Measurements from ENCODE around the gene GFRA1. TPM values are rescaled to one million over a fixed set of nuclear protein-coding genes. Genes with fewer than 3 reads are reported as not detected.

GFRA1 gene
- total and polyA plus RNA-seq, 2 of the 8 experiments (the other 6 are each of a cell fraction or from before 2014, with no cell fraction given) = 1.1 to 2.0 TPM

DNA sequence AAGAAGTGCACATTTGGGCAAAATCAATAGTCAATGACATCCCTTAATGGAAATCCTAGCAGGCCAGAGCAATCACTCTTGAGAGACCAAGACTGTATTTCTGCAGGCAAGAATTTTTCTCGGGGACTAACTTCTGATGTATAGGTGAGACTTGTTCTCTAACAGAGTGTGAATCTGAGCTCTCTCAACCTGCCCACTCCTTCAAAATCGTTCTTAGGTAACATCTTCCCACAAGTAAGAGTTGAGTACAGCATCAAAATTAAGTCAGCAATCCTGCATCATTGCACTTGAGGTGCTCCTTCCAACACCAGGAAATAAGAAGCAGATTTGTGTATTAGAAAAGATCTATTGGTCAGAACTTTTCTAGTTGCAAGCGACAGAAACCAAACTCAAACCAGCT, 25.6 kb upstream of the GFRA1 start:
- FAIRE-seq = no peak
- H3K23me2 ChIP-seq (ENCODE audit: low read depth, low read length) = no peaks in the 10 kb centered on the region
- WGBS, 2 experiments (ENCODE audit: extremely low coverage in 1 of 2, insufficient coverage in 1 of 2, insufficient read length in 1 of 2, insufficient replicate concordance in 2 of 2, low coverage in 1 of 2, low lambda C conversion rate in 2 of 2, missing lambda C conversion rate in 1 of 2) = 88% methylated on average over 3 of the region's 3 CpGs; no CpG with 5 or more reads in 1 of the 2 experiments
- TF ChIP-seq SAP30 (IDR thresholded peaks at IDR 0.05; ENCODE audit: insufficient read depth, insufficient replicate concordance, low read length) (no peak), NANOG (IDR thresholded peaks at IDR 0.05; ENCODE audit: insufficient read depth, low read depth, low read length, poor library complexity, severe bottlenecking) (no peak), EGR1 (IDR thresholded peaks at IDR 0.05; ENCODE audit: borderline replicate concordance, low read depth, low read length) (no peak), CHD1 (IDR thresholded peaks at IDR 0.05; ENCODE audit: low read depth, low read length) (no peak), KDM5A (IDR thresholded peaks at IDR 0.05; ENCODE audit: low read length) (no peak), HDAC2 (IDR thresholded peaks at IDR 0.05; ENCODE audit: borderline replicate concordance in 1 of 2, low read depth in 2 of 2, low read length in 2 of 2) (no peak), CREB1 (IDR thresholded peaks at IDR 0.05) (no peak), MAFK (IDR thresholded peaks at IDR 0.05; ENCODE audit: low read depth, low read length) (no peak), SIN3A (conservative IDR thresholded peaks at IDR 0.05 in 1 of 2, IDR thresholded peaks at IDR 0.05 in 1 of 2; ENCODE audit: low read depth in 1 of 2, low read length in 2 of 2) (no peak), ASH2L (IDR thresholded peaks at IDR 0.05; ENCODE audit: low read length) (no peak), CTBP2 (IDR thresholded peaks at IDR 0.05; ENCODE audit: borderline replicate concordance, insufficient read depth, insufficient read length, low read length) (no peak), KDM1A (IDR thresholded peaks at IDR 0.05; ENCODE audit: borderline replicate concordance, low read length) (no peak)
- TF ChIP-seq, protein P1, sequence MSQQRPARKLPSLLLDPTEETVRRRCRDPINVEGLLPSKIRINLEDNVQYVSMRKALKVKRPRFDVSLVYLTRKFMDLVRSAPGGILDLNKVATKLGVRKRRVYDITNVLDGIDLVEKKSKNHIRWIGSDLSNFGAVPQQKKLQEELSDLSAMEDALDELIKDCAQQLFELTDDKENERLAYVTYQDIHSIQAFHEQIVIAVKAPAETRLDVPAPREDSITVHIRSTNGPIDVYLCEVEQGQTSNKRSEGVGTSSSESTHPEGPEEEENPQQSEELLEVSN (IDR thresholded peaks at IDR 0.05) = no peak

More for the DNA sequence above, 25.6 kb upstream of the GFRA1 start:
- Histone ChIP-seq H3K27me3 (replicated peaks in 1 of 4; ENCODE audit: control insufficient read depth in 3 of 4, extremely low read depth in 1 of 4, insufficient read depth in 3 of 4, low read length in 3 of 4) (no peaks in the 10 kb centered on the region), H4K91ac (replicated peaks; ENCODE audit: insufficient read length, low read length) (no peak overlapping the region), H4K8ac (ENCODE audit: extremely low read depth, insufficient read depth, low read length) (no peak overlapping the region), H3K9me3 (ENCODE audit: insufficient read depth in 2 of 2, low read depth in 1 of 2, low read length in 1 of 2) (no peaks in the 10 kb centered on the region), H4K20me1 (replicated peaks in 1 of 2; ENCODE audit: control insufficient read depth in 1 of 2, insufficient read depth in 2 of 2, low read length in 2 of 2) (no peaks in the 10 kb centered on the region), H3K18ac (ENCODE audit: extremely low read depth, low read length) (no peak overlapping the region), H3K56ac (replicated peaks; ENCODE audit: insufficient read length, low read depth, low read length) (no peak overlapping the region), H2AK5ac (ENCODE audit: low read depth, low read length) (no peak overlapping the region), H2AFZ (ENCODE audit: low read length) (no peak overlapping the region), H3K4ac (replicated peaks; ENCODE audit: insufficient read length, low read depth, low read length) (no peak overlapping the region), H2BK120ac (replicated peaks; ENCODE audit: low read depth, low read length) (no peak overlapping the region), H3K23ac (ENCODE audit: insufficient read length) (no peak overlapping the region), H2BK12ac (ENCODE audit: low read depth, low read length) (no peak overlapping the region), H3K79me1 (ENCODE audit: low read depth, low read length) (no peaks in the 10 kb centered on the region), H2BK15ac (ENCODE audit: low read length) (no peak overlapping the region), H2BK5ac (ENCODE audit: low read depth, low read length) (no peak overlapping the region), H3K79me2 (ENCODE audit: control insufficient read depth in 1 of 2, insufficient read depth in 2 of 2, low read length in 2 of 2) (no peaks in the 10 kb centered on the region), H2BK20ac (ENCODE audit: low read length) (no peak overlapping the region), H3K4me3 (ENCODE audit: extremely low read depth in 1 of 4, insufficient read depth in 2 of 4, low read depth in 3 of 4, low read length in 4 of 4) (no peak overlapping the region), H3K4me2 (ENCODE audit: insufficient read depth in 1 of 2, low read depth in 2 of 2, low read length in 2 of 2) (no peak overlapping the region), H3K14ac (ENCODE audit: insufficient read length) (no peak overlapping the region), H3K9ac (replicated peaks in 1 of 4; ENCODE audit: extremely low read depth in 1 of 4, low read depth in 3 of 4, low read length in 3 of 4) (no peak overlapping the region), H3K36me3 (ENCODE audit: control insufficient read depth in 2 of 4, insufficient read depth in 4 of 4, low read length in 3 of 4) (no peaks in the 10 kb centered on the region), H3K4me1 (replicated peaks in 1 of 4; ENCODE audit: control insufficient read depth in 3 of 4, insufficient read depth in 4 of 4, low read length in 3 of 4) (no peaks in the 10 kb centered on the region), H3K27ac (ENCODE audit: low read depth, low read length) (no peak overlapping the region), H4K5ac (ENCODE audit: insufficient read length, low read depth, low read length) (no peak overlapping the region)
- CTCF ChIA-PET (ENCODE audit: partially characterized antibody) = interaction anchor here (0.8 to 3.5 kb wide), 2 partner anchors 11 to 487 kb away, joined by 4 to 13 read pairs; no protein-coding TSS in a partner anchor
- no peak for DNase-seq (ENCODE audit: low read depth in 1 of 2, low spot score in 2 of 2)
- POLR2A ChIA-PET (ENCODE audit: partially characterized antibody) = no interaction called here
